Stimulated activated naive CD8-positive, alpha-beta T cell treated with anti-CD3 and anti-CD28 coated beads, Interleukin-15, Interleukin-2, amounts not matched to agents 100 ng/mL and 50 ng/mL, for 24 hours (primary cell): ENCODE data around the gene CHN2.

Experiments used
- H3K27ac Mint-ChIP-seq: one replicate; pipeline ENCODE4 v1.8.0; 2021; ENCODE audit warnings: mild to moderate bottlenecking, mixed read lengths
- H3K27me3 Mint-ChIP-seq: one replicate; pipeline ENCODE4 v1.8.0; 2021; ENCODE audit warnings: mixed read lengths
- H3K36me3 Mint-ChIP-seq: one replicate; pipeline ENCODE4 v1.8.0; 2021; ENCODE audit warnings: low read depth, mixed read lengths
- H3K4me1 Mint-ChIP-seq: one replicate; pipeline ENCODE4 v1.8.0; 2021; ENCODE audit warnings: low read depth, mixed read lengths
- H3K4me3 Mint-ChIP-seq: one replicate; pipeline ENCODE4 v1.8.0; 2021; ENCODE audit warnings: mild to moderate bottlenecking, mixed read lengths
- H3K9me3 Mint-ChIP-seq: one replicate; pipeline ENCODE4 v1.8.0; 2021; ENCODE audit warnings: mixed read lengths

The CHN2 gene

GRCh38 chr7:29167721-29168120, 26.9 kb upstream of the CHN2 start:
- no peaks in the 10 kb centered on the region for H3K36me3 Mint-ChIP-seq
- no peak overlapping the region for H3K27ac Mint-ChIP-seq
- no peaks in the 10 kb centered on the region for H3K9me3 Mint-ChIP-seq
- H3K4me3 Mint-ChIP-seq = no peak overlapping the region
- H3K27me3 Mint-ChIP-seq = peaks cover 20% of the 10 kb centered on the region
- H3K4me1 Mint-ChIP-seq = no peaks in the 10 kb centered on the region

- Mint-ChIP-seq H3K4me3 (no peak overlapping the region), H3K27ac (no peak overlapping the region), H3K27me3 (peaks cover 21% of the 10 kb centered on the region), H3K36me3 (no peaks in the 10 kb centered on the region), H3K4me1 (no peaks in the 10 kb centered on the region), H3K9me3 (no peaks in the 10 kb centered on the region)
Measured at GRCh38 chr7:29170781-29171180, 23.8 kb upstream of the CHN2 start.

- H3K36me3 Mint-ChIP-seq = no peaks in the 10 kb centered on the region
- no peak overlapping the region for H3K27ac Mint-ChIP-seq
- peaks cover 28% of the 10 kb centered on the region for H3K27me3 Mint-ChIP-seq
- H3K4me3 Mint-ChIP-seq = no peak overlapping the region
- peaks cover 8% of the 10 kb centered on the region for H3K4me1 Mint-ChIP-seq
- no peaks in the 10 kb centered on the region for H3K9me3 Mint-ChIP-seq
Measured at GRCh38 chr7:29173458-29173857, 21.1 kb upstream of the CHN2 start.

GRCh38 chr7:29177963-29178600, 16.5 kb upstream of the CHN2 start:
- peak overlapping the region; percentile 43 for H3K27ac Mint-ChIP-seq
- H3K4me3 Mint-ChIP-seq = no peak overlapping the region
- peaks cover 11% of the 10 kb centered on the region for H3K4me1 Mint-ChIP-seq

GRCh38 chr7:29179115-29179514, 15.5 kb upstream of the CHN2 start:
- peaks cover 28% of the 10 kb centered on the region for H3K27me3 Mint-ChIP-seq
- no peaks in the 10 kb centered on the region for H3K9me3 Mint-ChIP-seq
- H3K4me1 Mint-ChIP-seq = peaks cover 11% of the 10 kb centered on the region
- H3K4me3 Mint-ChIP-seq = no peak overlapping the region
- H3K36me3 Mint-ChIP-seq = no peaks in the 10 kb centered on the region
- no peak overlapping the region for H3K27ac Mint-ChIP-seq

More at GRCh38 chr7:29177963-29178600, 16.5 kb upstream of the CHN2 start:
- H3K9me3 Mint-ChIP-seq = no peaks in the 10 kb centered on the region
- H3K27me3 Mint-ChIP-seq = peaks cover 28% of the 10 kb centered on the region
- no peaks in the 10 kb centered on the region for H3K36me3 Mint-ChIP-seq

- Mint-ChIP-seq H3K27ac (no peak overlapping the region), H3K9me3 (no peaks in the 10 kb centered on the region), H3K27me3 (peaks cover 20% of the 10 kb centered on the region), H3K36me3 (no peaks in the 10 kb centered on the region), H3K4me3 (no peak overlapping the region), H3K4me1 (no peaks in the 10 kb centered on the region)
Measured at GRCh38 chr7:29184599-29184998, 10.0 kb upstream of the CHN2 start.

GRCh38 chr7:29185613-29186012, 9.0 kb upstream of the CHN2 start:
- H3K9me3 Mint-ChIP-seq = no peaks in the 10 kb centered on the region
- no peaks in the 10 kb centered on the region for H3K36me3 Mint-ChIP-seq
- no peak overlapping the region for H3K4me3 Mint-ChIP-seq
- H3K4me1 Mint-ChIP-seq = no peaks in the 10 kb centered on the region
- peaks cover 25% of the 10 kb centered on the region for H3K27me3 Mint-ChIP-seq
- no peak overlapping the region for H3K27ac Mint-ChIP-seq

- no peaks in the 10 kb centered on the region for H3K36me3 Mint-ChIP-seq
- H3K27me3 Mint-ChIP-seq = peaks cover 33% of the 10 kb centered on the region
- H3K9me3 Mint-ChIP-seq = no peaks in the 10 kb centered on the region
- no peak overlapping the region for H3K27ac Mint-ChIP-seq
- no peak overlapping the region for H3K4me3 Mint-ChIP-seq
- no peaks in the 10 kb centered on the region for H3K4me1 Mint-ChIP-seq
Measured at GRCh38 chr7:29189743-29190201, 4.8 kb upstream of the CHN2 start.

GRCh38 chr7:29190349-29191045, 4.1 kb upstream of the CHN2 start:
- Mint-ChIP-seq H3K27ac (no peak overlapping the region), H3K4me1 (peaks cover 4% of the 10 kb centered on the region), H3K27me3 (peaks cover 33% of the 10 kb centered on the region), H3K4me3 (no peak overlapping the region), H3K9me3 (no peaks in the 10 kb centered on the region), H3K36me3 (no peaks in the 10 kb centered on the region)

- H3K27ac Mint-ChIP-seq = no peak overlapping the region
- H3K9me3 Mint-ChIP-seq = no peaks in the 10 kb centered on the region
- H3K36me3 Mint-ChIP-seq = no peaks in the 10 kb centered on the region
- peaks cover 22% of the 10 kb centered on the region for H3K4me1 Mint-ChIP-seq
- peaks cover 48% of the 10 kb centered on the region for H3K27me3 Mint-ChIP-seq
- H3K4me3 Mint-ChIP-seq = no peak overlapping the region
Measured at GRCh38 chr7:29192323-29192722, 2.3 kb upstream of the CHN2 start.

- peaks cover 22% of the 10 kb centered on the region for H3K4me1 Mint-ChIP-seq
Measured at GRCh38 chr7:29192811-29193210, 1.8 kb upstream of the CHN2 start.

GRCh38 chr7:29193316-29194205, 1.0 kb upstream of the CHN2 start:
- Mint-ChIP-seq H3K27me3 (peaks cover 56% of the 10 kb centered on the region), H3K9me3 (no peaks in the 10 kb centered on the region), H3K36me3 (no peaks in the 10 kb centered on the region), H3K4me3 (peak overlapping the region; percentile 33), H3K4me1 (peaks cover 22% of the 10 kb centered on the region), H3K27ac (no peak overlapping the region)

More at GRCh38 chr7:29192811-29193210, 1.8 kb upstream of the CHN2 start:
- Mint-ChIP-seq H3K9me3 (no peaks in the 10 kb centered on the region), H3K4me3 (no peak overlapping the region), H3K27me3 (peaks cover 53% of the 10 kb centered on the region), H3K27ac (no peak overlapping the region), H3K36me3 (no peaks in the 10 kb centered on the region)

GRCh38 chr7:29194206-29194593, 375 bp upstream of the CHN2 start:
- peaks cover 60% of the 10 kb centered on the region for H3K27me3 Mint-ChIP-seq

GRCh38 chr7:29196191-29196590, 1.6 kb downstream of the CHN2 start:
- H3K9me3 Mint-ChIP-seq = no peaks in the 10 kb centered on the region
- H3K27ac Mint-ChIP-seq = no peak overlapping the region
- peaks cover 22% of the 10 kb centered on the region for H3K4me1 Mint-ChIP-seq
- no peaks in the 10 kb centered on the region for H3K36me3 Mint-ChIP-seq
- peak overlapping the region; percentile 77 for H3K4me3 Mint-ChIP-seq
- H3K27me3 Mint-ChIP-seq = peaks cover 55% of the 10 kb centered on the region

More at GRCh38 chr7:29194206-29194593, 375 bp upstream of the CHN2 start:
- no peak overlapping the region for H3K27ac Mint-ChIP-seq
- H3K4me3 Mint-ChIP-seq = peak overlapping the region; percentile 77
- peaks cover 22% of the 10 kb centered on the region for H3K4me1 Mint-ChIP-seq
- H3K9me3 Mint-ChIP-seq = no peaks in the 10 kb centered on the region
- no peaks in the 10 kb centered on the region for H3K36me3 Mint-ChIP-seq
